ENCODE measurements around the gene XAB2.

GRCh38 chr19:7610491-7611240 lies 18.7 kb downstream of the XAB2 start:
- TF ChIP-seq CTCF (IDR thresholded peaks at IDR 0.05) (no peak), POLR2A (IDR thresholded peaks at IDR 0.05) (no peak)

All from Peyer's patch (tissue), 4 donors.